Karpas-422 (cell line): Measurements from ENCODE around the gene FXYD5. TPM values are rescaled to one million over a fixed set of nuclear protein-coding genes. Genes with fewer than 3 reads are reported as not detected.

Experiments used
- small RNA-seq: library from RNA; depleted of rRNA; stranded (forward); fragments of <200 nt; gene quantifications from one replicate; pipeline ENCODE3, GENCODE V24; 2014
- total RNA-seq: library from RNA; depleted of rRNA; stranded (reverse); fragments of >200 nt; shearing (Covaris generic); gene quantifications from 2 replicates; pipeline ENCODE4 v1.2.3, GENCODE V29; 2014; ENCODE audit warnings: low replicate concordance; rRNA removed

The FXYD5 gene
- total RNA-seq, 1 experiment from 2014 or later = 134 TPM

Small RNA genes lying within 50 kb of the gene (small RNA-seq; reads per million reads assigned to genes)
- gene AC020907.2 = not detected

Other genes starting within 250 kb of the FXYD5 start
- 6.3 and 8.5 TPM in 2 replicates for gene ZNF30, start 227.8 kb upstream of the FXYD5 start, total RNA-seq
- 11.4 and 12.8 TPM in 2 replicates for gene ZNF792, start 190.5 kb upstream of the FXYD5 start, total RNA-seq
- gene GRAMD1A, start 154.4 kb upstream of the FXYD5 start, total RNA-seq = 45.2 and 76.4 TPM in 2 replicates
- gene SCN1B, start 124.3 kb upstream of the FXYD5 start, total RNA-seq = 0.52 and 0.54 TPM in 2 replicates
- 0.11 TPM in 1 of 2 replicates, not detected in the other for gene HPN, start 113.0 kb upstream of the FXYD5 start, total RNA-seq
- not detected in 2 replicates for gene FXYD3, start 38.9 kb upstream of the FXYD5 start, total RNA-seq
- 0.22 TPM in 1 of 2 replicates, not detected in the other for gene LGI4, start 19.7 kb upstream of the FXYD5 start, total RNA-seq
- gene FXYD1, start 15.9 kb upstream of the FXYD5 start, total RNA-seq = not detected in 2 replicates
- gene FXYD7, start 11.5 kb upstream of the FXYD5 start, total RNA-seq = not detected in 2 replicates
- gene FAM187B, start 74.0 kb downstream of the FXYD5 start, total RNA-seq = not detected in 2 replicates
- 0.63 and 1.2 TPM in 2 replicates for gene LSR, start 94.3 kb downstream of the FXYD5 start, total RNA-seq
- gene USF2, start 114.2 kb downstream of the FXYD5 start, total RNA-seq = 97.9 and 224 TPM in 2 replicates
- 0.45 TPM in 1 of 2 replicates, not detected in the other for gene HAMP, start 127.8 kb downstream of the FXYD5 start, total RNA-seq
- gene MAG, start 137.4 kb downstream of the FXYD5 start, total RNA-seq = 0.36 TPM in 1 of 2 replicates, not detected in the other
- 454 and 602 TPM in 2 replicates for gene CD22, start 174.5 kb downstream of the FXYD5 start, total RNA-seq
- 0.34 and 2.0 TPM in 2 replicates for gene FFAR1, start 193.2 kb downstream of the FXYD5 start, total RNA-seq
- gene FFAR3, start 203.7 kb downstream of the FXYD5 start, total RNA-seq = not detected in 2 replicates
- not detected in 2 replicates for gene GPR42, start 216.3 kb downstream of the FXYD5 start, total RNA-seq